Measurements from ENCODE around the gene RHEBL1. TPM values are rescaled to one million over a fixed set of nuclear protein-coding genes. Genes with fewer than 3 reads are reported as not detected.
A peak's percentile ranks its signal among the peaks of the same experiment; 100 is the strongest.

Gene RHEBL1
- polyA plus RNA-seq, 3 donors, result 0.17 to 0.96 (median 0.50) TPM

GRCh38 chr12:49104822-49105221, 35.0 kb upstream of the RHEBL1 start:
- Histone ChIP-seq H3K9ac (ENCODE audit: insufficient read depth, low read length, poor library complexity, severe bottlenecking) (no peak overlapping the region), H3K27ac (ENCODE audit: low read depth in 1 of 2, low read length in 2 of 2) (peak overlapping the region in 1 of 2 donors; percentile 64), H4K20me1 (ENCODE audit: insufficient read depth, low read length) (peaks cover 80% of the 10 kb centered on the region), H3K36me3 (replicated peaks in 1 of 2; ENCODE audit: control insufficient read depth in 1 of 2, insufficient read depth in 2 of 2, low read length in 2 of 2) (peaks cover 43 to 64% of the 10 kb centered on the region in 2 donors), H2AFZ (ENCODE audit: insufficient read depth, low read depth, low read length, poor library complexity, severe bottlenecking) (no peak overlapping the region), H3K9me3 (replicated peaks in 1 of 2; ENCODE audit: control insufficient read depth in 1 of 2, insufficient read depth in 1 of 2, low read length in 2 of 2) (no peaks in the 10 kb centered on the region), H3K27me3 (ENCODE audit: control insufficient read depth in 2 of 2, insufficient read depth in 2 of 2, low read length in 2 of 2) (no peaks in the 10 kb centered on the region), H3K79me2 (ENCODE audit: insufficient read depth, low read length) (peaks cover 37% of the 10 kb centered on the region), H3K4me3 (replicated peaks in 1 of 3; ENCODE audit: low read depth in 2 of 3, low read length in 3 of 3) (peak overlapping the region in 1 of 3 experiments; percentile 40), H3K4me1 (ENCODE audit: control insufficient read depth in 1 of 2, insufficient read depth in 2 of 2, low read length in 2 of 2) (peaks cover 61 to 65% of the 10 kb centered on the region in 2 donors), H3K4me2 (replicated peaks; ENCODE audit: extremely low read depth, low read length, poor library complexity, severe bottlenecking) (peak overlapping the region; percentile 8)
- H3K4me3 Mint-ChIP-seq, result no peak overlapping the region
- TF ChIP-seq CTCF (IDR thresholded peaks at IDR 0.05), result no peak
- H3K36me3 Mint-ChIP-seq, result peaks cover 60 to 62% of the 10 kb centered on the region in 2 donors
- H3K27me3 Mint-ChIP-seq (ENCODE audit: low read depth in 3 of 3), result peaks cover 0 to 1% (median 0%) of the 10 kb centered on the region in 3 donors
- intact Hi-C loops (cut with micrococcal nuclease), result no loop called here
- peaks cover 57% of the 10 kb centered on the region for H3K4me1 Mint-ChIP-seq
- no peaks in the 10 kb centered on the region for H3K9me3 Mint-ChIP-seq
- DNase-seq, result no peak
- WGBS (ENCODE audit: insufficient coverage), result 92% methylated on average over 2 of the region's 3 CpGs
- H3K27ac Mint-ChIP-seq, result peak overlapping the region in 1 of 7 donors; percentile 72

GRCh38 chr12:49100380-49100779, 30.6 kb upstream of the RHEBL1 start:
- Histone ChIP-seq H3K9ac (ENCODE audit: insufficient read depth, low read length, poor library complexity, severe bottlenecking) (no peak overlapping the region), H2AFZ (ENCODE audit: insufficient read depth, low read depth, low read length, poor library complexity, severe bottlenecking) (no peak overlapping the region), H3K4me2 (replicated peaks; ENCODE audit: extremely low read depth, low read length, poor library complexity, severe bottlenecking) (no peak overlapping the region), H3K27ac (ENCODE audit: low read depth in 1 of 2, low read length in 2 of 2) (no peak overlapping the region), H4K20me1 (ENCODE audit: insufficient read depth, low read length) (peaks cover 55% of the 10 kb centered on the region), H3K9me3 (replicated peaks in 1 of 2; ENCODE audit: control insufficient read depth in 1 of 2, insufficient read depth in 1 of 2, low read length in 2 of 2) (no peaks in the 10 kb centered on the region), H3K4me1 (ENCODE audit: control insufficient read depth in 1 of 2, insufficient read depth in 2 of 2, low read length in 2 of 2) (peaks cover 20 to 21% of the 10 kb centered on the region in 2 donors), H3K27me3 (ENCODE audit: control insufficient read depth in 2 of 2, insufficient read depth in 2 of 2, low read length in 2 of 2) (peaks cover 6% of the 10 kb centered on the region in 2 donors), H3K79me2 (ENCODE audit: insufficient read depth, low read length) (peaks cover 6% of the 10 kb centered on the region), H3K36me3 (replicated peaks in 1 of 2; ENCODE audit: control insufficient read depth in 1 of 2, insufficient read depth in 2 of 2, low read length in 2 of 2) (peaks cover 65 to 99% of the 10 kb centered on the region in 2 donors), H3K4me3 (replicated peaks in 1 of 3; ENCODE audit: low read depth in 2 of 3, low read length in 3 of 3) (no peak overlapping the region)
- no peak overlapping the region for H3K4me3 Mint-ChIP-seq
- 100% methylated on average over 2 of the region's 6 CpGs for WGBS (ENCODE audit: insufficient coverage)
- TF ChIP-seq CTCF (IDR thresholded peaks at IDR 0.05), result no peak
- peaks cover 0 to 1% (median 0%) of the 10 kb centered on the region in 7 donors for H3K9me3 Mint-ChIP-seq
- H3K27me3 Mint-ChIP-seq (ENCODE audit: low read depth in 3 of 3), result peaks cover 10 to 13% (median 10%) of the 10 kb centered on the region in 3 donors
- peaks cover 84 to 92% of the 10 kb centered on the region in 2 donors for H3K36me3 Mint-ChIP-seq
- DNase-seq, result no peak
- intact Hi-C loops (cut with micrococcal nuclease), result no loop called here
- no peak overlapping the region for H3K27ac Mint-ChIP-seq
- H3K4me1 Mint-ChIP-seq, result peaks cover 13% of the 10 kb centered on the region
